Chondrocyte (in vitro differentiated cells): ENCODE results near the gene MBTD1. TPM values are rescaled to one million over a fixed set of nuclear protein-coding genes. Genes with fewer than 3 reads are reported as not detected.

Experiments used
- DNase-seq: peaks from one replicate; pipeline ENCODE4 v3.0.0; 2021; ENCODE audit warnings: mixed read lengths, low spot score
- H3K27ac Mint-ChIP-seq: one replicate; pipeline ENCODE4 v1.8.0; 2021; ENCODE audit warnings: mild to moderate bottlenecking, moderate library complexity, mixed read lengths; ENCODE audit not compliant: unreplicated experiment
- H3K27me3 Mint-ChIP-seq: 2 replicates; pipeline ENCODE4 v1.8.0; 2021; ENCODE audit warnings: low read depth, mixed read lengths
- H3K36me3 Mint-ChIP-seq: 2 replicates; pipeline ENCODE4 v1.8.0; 2021; ENCODE audit warnings: low read depth, mixed read lengths
- H3K4me1 Mint-ChIP-seq: 2 replicates; pipeline ENCODE4 v1.8.0; 2021; ENCODE audit warnings: low read depth, mild to moderate bottlenecking, mixed read lengths
- H3K4me3 Mint-ChIP-seq: one replicate; pipeline ENCODE4 v1.8.0; 2021; ENCODE audit warnings: mild to moderate bottlenecking, moderate library complexity, mixed read lengths; ENCODE audit not compliant: unreplicated experiment
- H3K9me3 Mint-ChIP-seq: 2 replicates; pipeline ENCODE4 v1.8.0; 2021; ENCODE audit warnings: low read depth, mixed read lengths
- CTCF ChIP-seq: fragments of 200-600 bp; sonication (generic); IDR thresholded peaks from 2 replicates; pipeline ENCODE4 v1.5.0; 2021; ENCODE audit warnings: antibody characterized with exemption, mild to moderate bottlenecking, moderate library complexity
- total RNA-seq: library from RNA; stranded (reverse); gene quantifications from 3 replicates; pipeline ENCODE4 v1.2.1, GENCODE V29; 2021

The MBTD1 gene
- total RNA-seq, 1 donor from 2014 or later: 10.9 TPM

- TF ChIP-seq CTCF: no peak
- H3K27ac Mint-ChIP-seq: no peak overlapping the region
- no peaks in the 10 kb centered on the region for H3K27me3 Mint-ChIP-seq
- H3K4me1 Mint-ChIP-seq: peaks cover 10% of the 10 kb centered on the region
- peaks cover 3% of the 10 kb centered on the region for H3K36me3 Mint-ChIP-seq
- no peak for DNase-seq
- H3K4me3 Mint-ChIP-seq: no peak overlapping the region
- peaks cover 2% of the 10 kb centered on the region for H3K9me3 Mint-ChIP-seq
These were observed 19.6 kb downstream of the MBTD1 start for GRCh38 chr17:51240275-51240674.

- H3K36me3 Mint-ChIP-seq: peaks cover 1% of the 10 kb centered on the region
- TF ChIP-seq CTCF: no peak
- no peak overlapping the region for H3K4me3 Mint-ChIP-seq
- H3K4me1 Mint-ChIP-seq: no peaks in the 10 kb centered on the region
- peaks cover 2% of the 10 kb centered on the region for H3K9me3 Mint-ChIP-seq
- H3K27me3 Mint-ChIP-seq: no peaks in the 10 kb centered on the region
- no peak overlapping the region for H3K27ac Mint-ChIP-seq
- DNase-seq: no peak
These were observed 21.5 kb downstream of the MBTD1 start for GRCh38 chr17:51238255-51238887.

GRCh38 chr17:51234162-51234561 is 25.7 kb downstream of the MBTD1 start:
- H3K27ac Mint-ChIP-seq: no peak overlapping the region
- peaks cover 1% of the 10 kb centered on the region for H3K36me3 Mint-ChIP-seq
- H3K4me1 Mint-ChIP-seq: peaks cover 9% of the 10 kb centered on the region
- no peak overlapping the region for H3K4me3 Mint-ChIP-seq
- peaks cover 2% of the 10 kb centered on the region for H3K9me3 Mint-ChIP-seq
- DNase-seq: no peak
- no peak for TF ChIP-seq CTCF
- no peaks in the 10 kb centered on the region for H3K27me3 Mint-ChIP-seq

- DNase-seq: no peak
- Mint-ChIP-seq H3K4me1 (peaks cover 18% of the 10 kb centered on the region), H3K36me3 (no peaks in the 10 kb centered on the region), H3K9me3 (peaks cover 2% of the 10 kb centered on the region), H3K27ac (no peak overlapping the region), H3K27me3 (no peaks in the 10 kb centered on the region), H3K4me3 (no peak overlapping the region)
- TF ChIP-seq CTCF: no peak
These were observed 27.9 kb downstream of the MBTD1 start for GRCh38 chr17:51231999-51232398.

GRCh38 chr17:51230306-51230705 is 29.5 kb downstream of the MBTD1 start:
- Mint-ChIP-seq H3K4me1 (peaks cover 18% of the 10 kb centered on the region), H3K27me3 (no peaks in the 10 kb centered on the region), H3K4me3 (no peak overlapping the region), H3K9me3 (no peaks in the 10 kb centered on the region), H3K27ac (no peak overlapping the region), H3K36me3 (no peaks in the 10 kb centered on the region)
- no peak for TF ChIP-seq CTCF
- DNase-seq: no peak
